CD4-positive, alpha-beta T cell treated with Interferon alpha-2 for 1 hour (primary cell): ENCODE data around the gene GIMAP8.
"Not testable (repeated sequence)": the region's sequence is repeated elsewhere in the genome, so short reads cannot be mapped to it uniquely, and the experiment has no call there.

Experiments used
- DNase-seq, 2 donors: peaks; one replicate each; pipeline ENCODE4 v3.0.0-alpha.2; 2020 to 2022

GIMAP8 gene

DNA sequence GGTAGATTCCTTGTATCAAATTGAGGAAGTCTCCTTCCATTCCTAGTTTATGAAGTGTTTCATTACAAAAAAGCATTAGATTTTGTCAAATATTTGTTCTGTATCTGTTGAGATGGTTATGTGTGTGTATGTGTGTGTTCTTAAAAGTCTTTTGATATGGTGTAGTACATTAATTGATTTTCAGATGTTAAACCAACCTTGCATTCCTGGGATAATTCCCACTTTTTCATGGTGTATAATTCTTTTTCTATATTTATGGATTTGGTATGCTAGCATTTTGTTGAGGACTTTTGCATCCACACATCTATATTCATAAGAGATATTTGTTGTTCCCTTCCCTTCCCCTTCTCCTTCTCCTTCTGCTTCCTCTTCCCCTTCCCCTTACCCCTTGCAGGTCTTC lies 8.9 kb upstream of the GIMAP8 start:
- no peak for DNase-seq

DNA sequence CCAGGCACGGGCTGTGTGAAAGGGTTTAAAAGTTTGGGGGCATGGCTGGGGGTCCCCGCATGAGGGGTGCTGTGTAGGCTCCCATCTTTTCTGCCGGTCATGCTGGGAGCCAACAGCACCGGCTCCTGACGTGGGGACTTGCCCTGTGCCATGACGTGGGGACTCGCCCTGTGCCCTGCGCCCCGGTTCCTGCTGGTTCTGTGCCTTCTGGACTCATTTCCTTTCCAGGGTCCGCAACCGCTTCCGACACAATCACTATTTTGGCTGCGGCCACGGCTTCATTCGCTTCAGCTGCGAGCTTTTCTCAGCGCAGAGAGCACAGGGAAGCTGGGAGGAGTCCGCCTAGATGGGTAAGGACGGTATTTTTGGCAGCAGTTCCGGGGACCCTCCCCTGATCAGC lies 7.6 kb upstream of the GIMAP8 start:
- DNase-seq = no peak

DNA sequence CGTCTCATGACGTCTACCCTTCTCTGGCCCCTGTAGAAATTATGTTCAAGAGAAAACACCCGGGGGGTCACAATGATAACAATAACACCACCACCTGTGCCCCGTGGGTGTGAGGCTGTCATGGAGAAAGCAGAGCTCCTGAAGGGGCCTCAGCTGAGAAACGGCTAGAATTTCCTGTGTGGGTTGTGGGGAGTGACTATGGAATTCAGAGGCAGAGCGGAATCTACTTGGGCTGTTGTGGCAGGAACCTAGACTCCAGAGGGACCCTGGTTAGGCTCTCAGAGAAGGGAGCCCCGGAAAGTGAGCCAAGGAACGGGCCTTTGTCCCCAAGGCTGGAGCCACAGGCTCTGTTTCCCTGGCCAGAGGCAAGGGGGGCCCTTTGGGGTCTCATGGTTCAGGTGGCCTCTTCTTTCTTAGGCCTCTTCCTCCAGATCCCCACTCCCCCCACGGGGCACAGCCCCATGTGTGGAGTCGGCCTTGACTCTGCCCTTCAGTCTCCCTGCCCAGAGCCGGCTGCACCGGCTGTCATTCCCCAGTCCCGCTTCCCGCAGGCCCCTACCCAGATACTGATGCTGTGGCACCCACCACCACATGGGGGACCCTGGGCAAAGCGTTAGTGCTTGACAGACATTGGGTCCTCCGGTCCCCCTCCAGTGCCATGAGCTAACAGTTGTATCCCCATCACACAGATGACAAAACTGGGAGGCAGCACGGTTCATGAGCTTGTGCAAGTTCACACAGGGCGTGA lies 6.5 kb upstream of the GIMAP8 start:
- no peak for DNase-seq

DNA sequence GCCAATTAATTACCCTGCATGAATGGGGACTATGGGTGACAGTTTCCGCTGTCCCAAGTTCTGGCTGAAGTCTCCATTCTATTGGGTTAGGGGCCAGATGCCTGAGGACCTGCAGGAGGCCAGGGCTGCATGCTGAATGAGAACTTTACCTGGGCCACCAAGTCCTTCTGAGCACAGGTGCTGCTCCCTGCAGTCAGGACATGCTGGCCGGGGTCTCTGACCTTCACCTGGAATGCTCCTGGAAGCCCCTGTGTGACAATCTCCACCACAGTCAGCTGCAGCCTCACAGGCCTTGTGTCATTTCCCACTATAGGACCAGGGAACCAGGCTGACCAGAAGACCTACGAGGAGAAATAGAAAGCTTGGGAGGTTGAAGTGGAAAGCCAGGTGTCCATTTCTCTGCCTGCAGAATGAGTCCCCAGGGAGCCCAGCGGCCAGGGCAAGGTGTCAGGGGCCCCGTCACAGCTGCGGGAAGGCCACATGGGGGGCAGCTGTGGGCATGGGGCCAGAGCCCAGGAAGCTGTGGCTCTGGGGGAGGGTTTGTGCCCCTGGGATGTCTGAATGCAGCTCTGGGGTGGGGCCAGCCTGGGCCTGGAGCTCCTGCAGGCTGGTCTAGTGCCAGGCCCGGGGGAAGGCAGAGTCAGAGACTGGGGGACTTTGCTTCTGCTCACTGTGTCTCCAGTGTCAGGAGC lies 5.6 kb upstream of the GIMAP8 start:
- DNase-seq = no peak

DNA sequence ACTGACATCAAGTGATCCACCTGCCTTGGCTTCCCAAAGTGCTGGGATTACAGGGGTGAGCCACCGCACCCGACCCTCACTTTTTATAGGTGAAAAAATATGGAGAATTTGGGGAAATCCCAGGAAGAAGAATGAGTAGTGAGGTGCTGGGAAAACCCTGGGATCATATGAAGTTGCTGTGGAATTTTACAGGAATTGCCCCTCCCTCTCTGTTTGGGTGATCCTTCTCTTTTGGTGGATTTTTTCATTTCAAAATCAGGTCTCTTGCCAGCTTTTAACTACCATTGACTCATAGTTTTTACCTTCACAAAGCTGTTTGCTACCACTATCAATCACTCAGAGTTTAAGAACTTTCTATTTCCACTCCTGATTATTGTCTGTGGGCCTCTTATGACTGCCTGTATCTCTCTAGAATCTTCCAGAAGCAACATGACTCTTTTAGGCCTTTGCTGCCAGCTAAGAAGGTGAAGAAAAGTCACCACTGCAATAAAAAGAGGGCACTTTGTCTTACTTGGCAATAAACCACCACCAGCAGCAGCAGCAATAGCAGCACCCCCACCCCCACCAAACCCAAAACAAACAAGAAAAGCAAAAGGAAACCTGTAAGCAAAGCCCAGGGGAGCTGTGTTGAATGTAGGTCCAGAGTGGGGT lies 4.0 kb upstream of the GIMAP8 start:
- DNase-seq = peak in 1 of 2 donors; percentile 23

DNA sequence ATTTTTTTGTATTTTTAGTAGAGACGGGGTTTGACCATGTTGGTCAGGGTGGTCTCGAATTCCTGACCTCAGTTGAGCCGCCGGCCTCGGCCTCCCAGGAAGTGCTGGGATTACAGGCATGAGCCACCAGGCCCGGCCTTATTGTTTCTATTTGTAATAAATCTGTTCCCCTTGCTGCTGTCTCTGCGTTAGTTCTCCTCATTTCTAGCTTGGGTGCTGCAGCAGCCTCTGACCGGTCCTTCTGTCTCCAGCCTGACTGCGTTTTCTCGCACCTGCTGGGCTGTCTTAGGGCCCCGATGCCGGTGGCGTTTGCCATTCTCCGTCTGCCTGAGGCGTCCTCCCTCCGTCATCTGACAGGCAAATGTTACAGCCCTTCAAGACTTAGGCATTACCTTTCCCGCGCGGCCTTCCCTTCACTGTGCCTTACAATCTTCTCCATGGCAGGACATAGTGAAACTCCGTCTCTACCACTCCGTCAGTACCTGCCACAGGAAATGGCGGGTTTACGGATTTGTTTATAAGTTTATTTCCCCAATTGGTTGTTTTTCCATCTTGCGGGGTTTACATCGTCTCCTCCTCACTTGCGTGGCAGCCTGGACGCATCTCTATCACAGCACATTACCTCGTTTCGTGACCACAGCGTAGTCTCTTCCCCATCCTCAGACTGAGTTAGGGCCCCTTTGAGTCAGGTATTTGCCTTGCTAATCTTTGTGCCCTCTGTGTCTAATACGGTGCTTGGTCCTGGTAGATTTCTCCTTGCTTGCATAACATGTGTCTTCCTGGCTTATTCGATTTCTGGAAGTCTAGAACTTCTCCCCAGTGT lies 2.3 kb upstream of the GIMAP8 start:
- no peak for DNase-seq

DNA sequence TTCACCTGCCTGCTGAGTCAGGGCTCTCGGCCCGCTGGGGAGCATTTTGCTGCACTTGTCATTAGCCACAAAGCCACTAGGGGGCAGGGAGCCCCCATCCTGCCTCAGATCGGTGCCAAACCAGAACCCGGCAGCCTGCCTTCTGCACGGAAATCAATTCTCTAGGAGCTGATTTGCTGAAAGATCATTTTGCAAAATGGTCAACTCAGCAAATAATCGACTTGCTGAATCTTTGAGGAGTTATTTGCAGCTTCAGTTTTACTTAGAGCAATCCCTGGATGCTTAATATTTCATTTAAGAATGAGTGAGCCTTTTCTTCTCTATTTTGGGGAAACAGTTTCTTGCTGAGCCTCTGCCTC lies 1.7 kb upstream of the GIMAP8 start:
- DNase-seq = peak; percentile 85 to 92

DNA sequence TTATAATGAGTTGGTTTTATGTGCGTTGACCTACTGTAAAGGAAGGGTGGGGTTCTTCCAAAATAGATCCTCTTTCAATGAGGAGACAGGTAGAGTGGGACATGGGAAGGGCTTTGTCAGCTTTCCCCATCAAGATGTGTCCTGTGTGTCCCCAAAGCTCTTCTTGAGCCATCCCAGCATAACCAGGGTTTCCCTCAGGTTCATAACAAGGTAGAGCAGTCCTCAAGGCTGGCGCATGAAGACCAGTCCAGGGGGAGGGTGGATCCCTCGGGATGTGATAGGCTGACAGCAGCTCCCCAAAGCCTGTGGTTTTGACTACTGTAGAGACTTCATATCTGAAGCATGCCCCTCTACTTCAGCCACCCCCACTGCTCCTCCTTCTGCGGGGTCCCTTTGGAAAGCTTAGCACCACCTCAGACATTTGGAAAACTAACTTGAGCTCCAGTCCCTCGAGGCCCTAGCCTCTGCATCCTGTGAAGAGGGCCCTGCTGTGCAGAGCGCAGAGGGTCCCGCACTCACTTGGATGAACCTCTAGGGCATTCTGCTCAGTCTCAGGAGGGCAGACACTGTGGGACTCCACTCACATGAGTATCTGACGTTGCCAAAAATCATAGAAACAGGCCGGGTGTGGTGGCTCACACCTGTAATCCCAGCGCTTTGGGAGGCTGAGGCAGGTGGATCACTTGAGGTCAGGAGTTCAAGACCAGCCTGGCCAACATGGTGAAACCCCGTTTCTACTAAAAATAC lies 1.1 kb upstream of the GIMAP8 start:
- peak in 1 of 2 donors; percentile 34 for DNase-seq

DNA sequence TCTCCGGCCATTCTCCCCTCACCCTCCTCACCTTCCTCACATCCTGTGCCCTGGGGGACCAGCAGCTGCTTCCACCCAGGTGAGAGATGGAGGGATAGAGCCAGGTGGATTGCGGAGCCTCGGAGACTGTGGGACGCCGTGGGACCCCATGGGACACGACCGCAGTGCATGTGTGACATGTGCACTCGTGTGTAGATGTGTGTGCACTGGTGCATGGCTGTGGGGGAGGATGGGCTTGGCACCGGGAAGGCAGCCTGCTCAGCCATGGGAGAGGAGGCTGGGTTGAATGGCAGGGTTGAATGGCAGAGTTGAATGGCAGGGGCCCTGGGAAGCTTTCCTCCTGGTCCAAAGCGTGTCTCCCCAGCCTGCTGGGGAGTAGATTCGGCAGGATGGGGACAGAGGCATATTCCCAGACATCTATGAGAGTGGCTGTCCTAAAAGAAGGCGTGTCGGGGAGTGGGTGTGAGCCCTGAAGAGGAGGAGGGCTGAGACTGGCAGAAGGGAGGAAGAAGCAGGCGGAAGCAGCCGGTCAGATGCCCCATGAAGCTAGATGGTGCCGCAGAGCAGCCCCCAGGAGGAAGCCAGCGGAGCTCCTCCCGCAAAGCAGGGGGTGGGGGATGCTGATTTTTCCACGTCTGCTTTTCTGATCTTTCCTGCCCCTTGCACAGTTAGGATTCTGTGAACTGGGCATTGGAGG lies 815 bp downstream of the GIMAP8 start:
- peak; percentile 78 to 80 for DNase-seq

DNA sequence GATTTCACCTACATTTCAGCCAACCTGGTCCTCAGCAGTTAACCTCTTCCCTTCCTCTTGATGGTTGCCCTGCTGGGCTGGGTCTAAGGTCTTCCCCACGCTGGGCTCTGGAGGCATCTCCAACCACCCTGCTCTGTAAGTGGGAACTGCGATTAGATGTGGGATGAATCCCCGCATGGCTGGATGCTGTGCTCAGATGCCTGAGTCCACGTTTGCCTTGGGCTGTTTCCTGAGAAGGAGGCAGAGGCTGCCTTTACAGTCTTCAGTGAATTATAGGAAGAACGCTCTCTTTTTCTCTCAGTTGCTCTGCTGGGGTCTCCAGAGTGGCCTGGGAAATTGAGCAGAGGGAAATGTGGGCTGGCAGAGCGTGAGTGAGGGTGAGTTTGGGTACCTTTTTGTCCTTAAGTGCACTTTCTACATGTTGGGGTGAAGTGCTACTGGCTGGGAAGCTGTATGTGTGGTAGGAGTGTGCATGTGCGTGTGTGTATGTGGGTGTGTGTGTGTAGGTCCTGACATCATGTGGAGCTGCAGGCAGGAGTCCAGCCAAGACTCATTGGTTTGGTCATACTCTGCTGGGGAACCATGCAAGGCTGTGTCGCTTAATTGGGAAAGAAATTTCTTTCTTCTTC lies 1.5 kb downstream of the GIMAP8 start:
- DNase-seq = peak; percentile 46 to 59

DNA sequence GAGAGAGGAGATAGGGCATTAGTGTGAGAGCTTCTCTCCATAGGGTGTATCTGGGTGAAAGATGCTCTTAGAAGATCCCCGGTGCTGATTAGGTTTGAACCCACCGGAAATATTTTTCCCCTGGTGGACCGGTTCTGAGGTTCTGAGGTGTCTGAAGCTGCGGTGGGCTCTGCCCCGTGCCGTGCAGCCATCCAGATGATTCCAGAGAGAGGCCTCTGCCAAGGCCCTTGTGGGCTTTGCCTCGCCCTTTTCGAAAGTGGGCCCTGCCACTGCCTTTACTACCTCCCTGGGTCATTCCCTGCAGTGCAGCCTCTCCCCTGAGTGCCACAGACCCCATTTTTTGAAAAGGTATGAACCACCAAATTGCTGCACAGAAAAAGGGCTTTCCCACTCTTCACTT lies 2.8 kb downstream of the GIMAP8 start:
- DNase-seq = peak in 1 of 2 donors; percentile 61

DNA sequence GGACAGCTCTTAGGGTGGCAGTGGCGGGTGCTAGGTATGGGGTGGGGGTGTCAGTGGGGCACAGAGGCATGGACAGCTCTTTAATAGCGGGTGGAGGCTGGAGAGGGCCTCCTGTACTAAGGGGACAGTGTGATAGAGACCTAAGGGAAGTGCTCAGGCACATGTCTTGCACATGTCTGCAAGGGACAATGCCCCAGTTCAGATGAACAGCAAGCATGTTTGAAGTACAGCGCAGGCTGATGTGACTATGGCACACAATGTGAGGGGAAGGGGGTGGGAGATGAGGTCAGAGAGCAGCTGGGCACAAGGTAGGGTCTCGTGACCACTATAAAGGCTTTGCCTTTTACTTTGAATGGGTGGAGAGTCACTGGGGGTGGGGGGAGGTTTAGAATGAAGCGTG lies 3.5 kb downstream of the GIMAP8 start:
- no peak for DNase-seq

DNA sequence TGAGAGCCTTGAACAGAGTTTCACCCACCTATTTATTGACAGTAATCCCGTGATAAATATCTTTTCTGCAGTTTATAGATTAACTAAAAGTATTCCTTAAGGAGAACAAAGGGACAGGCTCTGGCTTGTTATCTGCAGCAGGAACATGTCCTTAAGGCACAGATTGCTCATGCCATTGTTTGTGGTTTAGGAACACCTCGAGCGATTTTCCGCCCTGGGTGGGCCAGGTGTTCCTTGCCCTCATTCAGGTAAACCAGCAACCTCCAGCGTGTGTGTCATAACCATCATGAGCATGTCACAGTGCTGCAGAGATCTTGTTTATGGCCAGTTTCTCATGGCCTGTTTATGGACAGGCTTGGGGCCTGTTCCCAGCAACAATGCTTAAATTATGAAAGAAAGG lies 6.6 kb downstream of the GIMAP8 start:
- not testable (repeated sequence) for DNase-seq

DNA sequence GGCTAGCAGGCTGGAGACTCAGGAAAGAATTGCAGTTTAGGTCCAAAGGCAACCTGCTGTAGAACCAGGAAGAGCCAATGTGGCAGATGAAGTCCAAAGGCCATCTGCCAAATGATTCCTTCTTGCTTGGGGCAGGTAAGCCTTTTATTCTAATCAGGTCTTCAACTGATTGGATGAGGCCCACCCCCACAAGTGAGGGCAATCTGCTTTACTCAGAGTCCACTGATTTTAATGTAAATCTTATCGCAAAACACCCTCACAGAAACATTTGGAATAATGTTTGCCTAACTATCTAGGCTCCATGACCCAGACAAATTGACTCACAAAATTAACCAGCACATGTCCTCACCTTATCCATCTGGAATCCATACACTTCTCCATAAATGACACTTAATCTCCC lies 7.8 kb downstream of the GIMAP8 start:
- DNase-seq = no peak

DNA sequence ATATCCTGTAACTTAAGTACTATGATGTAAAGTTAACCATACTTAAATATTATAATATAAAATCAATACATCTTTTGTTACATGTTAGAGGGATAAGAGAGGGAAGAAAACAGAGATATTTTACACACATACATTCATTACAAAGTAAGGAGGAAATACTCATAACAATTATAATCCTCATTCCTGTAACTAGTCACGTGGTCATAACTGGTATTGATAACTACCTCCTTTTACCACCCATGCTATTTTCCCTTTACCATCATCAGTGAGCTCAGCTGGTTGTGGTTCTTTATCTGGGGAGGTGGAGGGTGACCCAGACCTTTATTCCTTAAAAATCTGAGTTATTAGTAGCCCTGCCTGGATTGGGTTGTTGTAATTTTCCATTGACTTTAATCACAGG lies 8.3 kb downstream of the GIMAP8 start:
- no peak for DNase-seq

DNA sequence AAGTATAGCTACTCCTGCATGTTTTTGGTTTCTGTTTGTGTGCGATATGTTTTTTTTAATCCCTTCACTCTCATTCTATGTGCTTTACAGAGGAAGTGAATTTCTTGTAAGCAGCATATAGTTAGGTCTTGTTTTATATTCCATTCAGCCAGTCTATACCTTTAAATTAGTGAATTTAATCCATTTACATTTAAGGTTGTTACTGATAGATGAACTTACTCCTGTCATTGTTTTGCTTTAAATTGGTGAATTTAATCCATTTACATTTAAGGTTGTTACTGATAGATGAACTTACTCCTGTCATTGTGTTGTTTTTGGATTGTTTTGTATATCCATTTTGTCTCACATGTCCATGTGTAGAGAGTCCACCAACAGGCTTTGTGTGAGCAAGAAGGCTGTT lies 11.1 kb downstream of the GIMAP8 start:
- no peak for DNase-seq

DNA sequence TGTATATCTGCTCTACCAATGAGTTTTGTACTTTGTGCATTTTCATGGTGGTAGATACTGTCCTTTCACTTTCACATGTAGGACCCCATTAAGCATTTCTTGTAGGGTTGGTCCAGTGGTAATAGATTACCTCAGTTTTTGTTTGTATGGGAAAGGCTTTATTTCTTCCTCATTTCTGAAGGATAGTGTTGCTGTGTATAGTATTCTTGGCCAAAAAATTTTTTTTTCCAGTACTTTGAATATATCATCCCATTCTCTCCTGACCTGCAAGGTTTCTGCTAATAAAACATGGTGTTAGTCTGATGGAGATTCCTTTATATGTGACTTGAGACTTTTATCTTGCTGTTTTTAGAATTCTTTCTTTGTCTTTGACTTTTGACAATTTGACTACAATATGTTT lies 12.0 kb downstream of the GIMAP8 start:
- DNase-seq = no peak

DNA sequence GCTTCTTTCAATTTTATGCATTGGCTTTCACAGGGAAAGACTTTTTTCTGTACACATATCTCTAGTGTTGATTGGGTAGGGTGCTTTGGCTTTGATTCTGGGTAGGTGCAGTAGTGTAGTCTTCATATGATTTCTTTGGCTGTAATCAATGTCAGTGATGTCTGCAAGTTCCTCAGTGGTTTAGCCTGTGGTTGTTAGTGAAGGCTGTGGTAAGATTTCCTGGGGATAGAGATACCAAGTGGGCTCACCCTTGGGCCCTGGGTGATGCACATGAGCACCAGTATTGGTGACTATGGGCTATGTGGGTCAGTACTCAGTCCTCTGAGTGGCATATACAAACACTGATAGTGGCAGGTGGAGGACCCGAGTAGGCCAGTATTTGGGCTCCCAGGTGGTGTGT lies 13.0 kb downstream of the GIMAP8 start:
- DNase-seq = no peak

DNA sequence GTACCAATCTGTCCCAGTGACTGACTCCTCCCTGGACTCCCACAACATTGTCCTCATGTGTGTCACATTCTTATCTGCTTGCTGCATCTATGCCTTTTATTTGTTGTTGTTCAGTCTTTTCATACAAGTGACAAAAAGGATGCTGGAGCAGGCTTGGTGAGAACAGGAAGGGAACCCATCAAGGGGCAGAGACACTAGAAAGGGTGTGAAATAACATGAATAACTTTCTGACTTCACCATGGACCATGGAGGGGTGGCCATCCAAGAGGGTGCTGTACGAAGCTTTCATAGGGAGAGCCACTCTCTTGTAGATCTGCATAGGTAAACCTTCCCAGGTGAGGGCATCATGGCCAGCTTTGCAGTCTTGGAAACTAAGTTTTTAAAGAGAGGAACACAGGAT lies 14.5 kb downstream of the GIMAP8 start:
- DNase-seq = no peak

DNA sequence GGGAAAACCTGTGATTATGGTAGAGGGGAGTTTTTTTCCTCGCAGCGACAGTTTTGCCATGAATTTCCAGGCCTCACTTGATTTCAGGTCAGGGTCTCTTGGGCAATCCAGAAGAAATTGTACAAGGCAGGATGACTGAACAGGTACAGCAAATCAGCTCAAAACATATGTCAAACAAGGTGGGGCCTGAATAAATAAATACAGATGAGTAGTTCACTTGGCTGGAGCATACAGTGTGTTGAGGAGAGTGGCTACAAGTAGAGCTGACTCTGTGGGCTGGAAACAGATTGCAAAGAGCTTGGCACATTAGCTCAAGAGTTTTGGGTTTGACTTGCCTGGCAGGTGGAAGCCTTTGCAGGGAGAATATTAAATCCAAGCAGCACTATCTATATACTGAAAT lies 15.0 kb downstream of the GIMAP8 start:
- no peak for DNase-seq

DNA sequence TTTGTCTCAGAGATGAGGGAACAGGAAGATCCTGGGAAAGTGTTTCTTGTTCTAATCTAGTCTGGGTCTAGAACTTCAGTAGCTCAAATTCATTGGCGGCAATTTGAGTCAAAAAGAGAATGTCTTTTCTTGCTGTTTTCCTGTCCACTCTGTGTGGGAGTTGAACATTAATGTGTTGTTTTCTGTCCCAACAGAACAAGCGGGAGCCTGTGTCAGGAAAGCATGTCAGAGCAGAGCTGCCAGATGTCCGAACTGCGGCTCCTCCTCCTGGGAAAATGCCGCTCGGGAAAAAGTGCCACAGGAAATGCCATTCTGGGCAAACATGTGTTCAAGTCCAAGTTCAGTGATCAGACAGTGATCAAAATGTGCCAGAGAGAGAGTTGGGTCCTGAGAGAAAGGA lies 16.0 kb downstream of the GIMAP8 start:
- no peak for DNase-seq

DNA sequence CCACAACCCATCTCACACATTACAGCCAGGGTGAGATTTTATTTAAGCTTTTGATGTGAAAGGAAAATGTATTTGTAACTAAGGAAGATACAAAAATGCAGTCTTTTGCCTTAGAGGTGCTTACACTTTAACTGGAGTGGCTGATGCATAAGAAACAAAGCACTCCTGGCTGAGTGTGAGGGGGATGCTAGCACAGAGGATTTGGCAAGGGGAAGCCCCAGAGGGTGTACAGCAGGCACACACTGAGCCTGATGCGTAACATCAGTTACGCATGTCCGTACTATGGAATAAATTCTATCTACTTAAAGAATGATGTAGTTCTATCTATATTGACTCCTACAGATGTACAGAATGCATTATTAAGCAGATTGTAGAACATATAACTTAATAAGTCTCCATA lies 17.8 kb downstream of the GIMAP8 start:
- no peak for DNase-seq
